Endothelial cell (in vitro differentiated cells): Measurements from ENCODE around the gene NT5DC3. TPM values are rescaled to one million over a fixed set of nuclear protein-coding genes. Genes with fewer than 3 reads are reported as not detected.

Source experiments
- DNase-seq: peaks from one replicate; pipeline ENCODE4 v3.0.0; 2021; ENCODE audit warnings: low spot score
- H3K27ac Mint-ChIP-seq: one replicate; pipeline ENCODE4 v1.8.0; 2021; ENCODE audit warnings: mixed read lengths, inconsistent platforms; ENCODE audit not compliant: unreplicated experiment
- H3K27me3 Mint-ChIP-seq: one replicate; pipeline ENCODE4 v1.8.0; 2021; ENCODE audit warnings: mild to moderate bottlenecking, moderate library complexity, mixed read lengths, inconsistent platforms; ENCODE audit not compliant: unreplicated experiment
- H3K36me3 Mint-ChIP-seq: one replicate; pipeline ENCODE4 v1.8.0; 2021; ENCODE audit warnings: mild to moderate bottlenecking, low read depth, mixed read lengths, inconsistent platforms; ENCODE audit not compliant: unreplicated experiment
- H3K4me1 Mint-ChIP-seq: one replicate; pipeline ENCODE4 v1.8.0; 2021; ENCODE audit warnings: mild to moderate bottlenecking, mixed read lengths, inconsistent platforms; ENCODE audit not compliant: unreplicated experiment
- H3K4me3 Mint-ChIP-seq: one replicate; pipeline ENCODE4 v1.8.0; 2021; ENCODE audit warnings: mild to moderate bottlenecking, mixed read lengths, inconsistent platforms; ENCODE audit not compliant: unreplicated experiment
- H3K9me3 Mint-ChIP-seq: one replicate; pipeline ENCODE4 v1.8.0; 2021; ENCODE audit warnings: mixed read lengths, inconsistent platforms; ENCODE audit not compliant: unreplicated experiment
- CTCF ChIP-seq: fragments of 200-600 bp; sonication (generic); IDR thresholded peaks from one replicate; pipeline ENCODE4 v1.5.0; 2021; ENCODE audit warnings: antibody characterized with exemption; ENCODE audit not compliant: unreplicated experiment
- total RNA-seq: library from RNA; stranded (reverse); fragmentation: NEBNext Ultra II Directional; extraction: Animal tissue kit (Norgen Biotek cat#: 25700); gene quantifications from one replicate; pipeline ENCODE4 v1.2.1, GENCODE V29; 2021; ENCODE audit not compliant: unreplicated experiment

NT5DC3 gene
- total RNA-seq, 1 donor from 2014 or later = 1.3 TPM

GRCh38 chr12:103855896-103856657 is 15.0 kb upstream of the NT5DC3 start:
- Mint-ChIP-seq H3K27me3 (peaks cover 4% of the 10 kb centered on the region), H3K9me3 (no peaks in the 10 kb centered on the region), H3K4me3 (no peak overlapping the region), H3K4me1 (peaks cover 7% of the 10 kb centered on the region), H3K27ac (no peak overlapping the region), H3K36me3 (no peaks in the 10 kb centered on the region)
- no peak for TF ChIP-seq CTCF
- DNase-seq = no peak

GRCh38 chr12:103855036-103855712 is 14.1 kb upstream of the NT5DC3 start:
- TF ChIP-seq CTCF = no peak
- Mint-ChIP-seq H3K4me3 (no peak overlapping the region), H3K9me3 (no peaks in the 10 kb centered on the region), H3K36me3 (no peaks in the 10 kb centered on the region), H3K27ac (no peak overlapping the region), H3K27me3 (peaks cover 4% of the 10 kb centered on the region), H3K4me1 (peaks cover 7% of the 10 kb centered on the region)
- DNase-seq = no peak

- DNase-seq = no peak
- Mint-ChIP-seq H3K4me3 (no peak overlapping the region), H3K27me3 (peaks cover 4% of the 10 kb centered on the region), H3K9me3 (no peaks in the 10 kb centered on the region), H3K27ac (no peak overlapping the region), H3K4me1 (peaks cover 7% of the 10 kb centered on the region), H3K36me3 (no peaks in the 10 kb centered on the region)
- no peak for TF ChIP-seq CTCF
Measured at GRCh38 chr12:103854372-103854973, 13.4 kb upstream of the NT5DC3 start.

- no peak for DNase-seq
- Mint-ChIP-seq H3K4me3 (no peak overlapping the region), H3K27ac (peak overlapping the region; percentile 57), H3K36me3 (no peaks in the 10 kb centered on the region), H3K27me3 (peaks cover 4% of the 10 kb centered on the region), H3K9me3 (no peaks in the 10 kb centered on the region), H3K4me1 (peaks cover 7% of the 10 kb centered on the region)
- TF ChIP-seq CTCF = no peak
Measured at GRCh38 chr12:103852498-103852997, 11.5 kb upstream of the NT5DC3 start.
